Ovary (tissue), 9 donors: ENCODE measurements around the gene MAP1S. TPM values are rescaled to one million over a fixed set of nuclear protein-coding genes. Genes with fewer than 3 reads are reported as not detected.
"Not testable (repeated sequence)": the region's sequence is repeated elsewhere in the genome, so short reads cannot be mapped to it uniquely, and the experiment has no call there.

Experiments used
- DNase-seq, 5 donors: peaks; one replicate each; pipeline ENCODE4 v3.0.0-alpha.2; 2019 to 2020
- H3K27ac ChIP-seq, 2 donors: fragments of 200-600 bp; one replicate each; pipeline versions ENCODE4 v1.5.1 to v1.8.0; 2019 to 2022
- H3K27me3 ChIP-seq: fragments of 200-600 bp; one replicate; pipeline ENCODE4 v1.8.0; 2022
- H3K36me3 ChIP-seq: fragments of 200-600 bp; sonication (generic); one replicate; pipeline ENCODE4 v1.5.1; 2019
- H3K4me1 ChIP-seq: one replicate; pipeline ENCODE4 v1.8.1; 2013; ENCODE audit warnings: mild to moderate bottlenecking, moderate library complexity; ENCODE audit not compliant: insufficient read depth
- H3K4me3 ChIP-seq: fragments of 200-600 bp; sonication (generic); one replicate; pipeline ENCODE4 v1.5.1; 2017
- H3K9me3 ChIP-seq, 2 donors: fragments of 200-600 bp in 1 of 2; sonication (generic) in 1 of 2; one replicate each; pipeline versions ENCODE4 v1.5.1 to v1.8.1; 2013 to 2019; ENCODE audit warnings: mild to moderate bottlenecking in 1 of 2, moderate library complexity in 1 of 2
- EP300 ChIP-seq: sonication (generic); formaldehyde crosslinking; IDR thresholded peaks from one replicate; pipeline ENCODE4 v1.6.1; 2017; ENCODE audit warnings: antibody characterized with exemption
- POLR2A ChIP-seq: fragments of 450-650 bp; IDR thresholded peaks from one replicate; pipeline ENCODE4 v1.6.1; 2017; ENCODE audit warnings: antibody characterized with exemption, mild to moderate bottlenecking, moderate library complexity
- WGBS, 3 donors: extraction: QIAGEN DNeasy Blood & Tissue Kit in 1 of 3; methylation state at CpG; one replicate each; pipeline versions ENCODE4 v1.1.5 to v1.1.7; 2013 to 2017; 5-methylcytosine and 5-hydroxymethylcytosine counted together
- intact Hi-C, 4 donors: fragments of 100-400 bp; cut with DNase I; formaldehyde crosslinking; loops; one replicate each; pipeline versions ENCODE4 v1.11.0 to v1.15.1; 2022 to 2023
- polyA plus RNA-seq, 2 donors: library from polyadenylated mRNA; stranded (reverse); fragments of 200-250 nt in 1 of 2; fragments of 350-450 nt in 1 of 2; fragmentation: Illumina TruSeq in 1 of 2; extraction: RNeasy Lipid Tissue Mini Kit (QIAGEN cat#74804) in 1 of 2; gene quantifications; one replicate each; pipeline ENCODE4 v1.2.3, GENCODE V29; 2013 to 2014
- total RNA-seq, 7 donors: library from RNA; depleted of rRNA in 2 of 7; stranded (reverse); fragments of >200 nt in 2 of 7; fragmentation: NEBNext Ultra II Directional in 3 of 7; extraction: Animal tissue kit (Norgen Biotek cat#: 25700) in 3 of 7; gene quantifications; one replicate each; pipeline versions ENCODE4 v1.1.0 to v1.2.4, GENCODE V29; 2016 to 2023
- TF ChIP-seq, protein P1 (sequence below), 3 donors: fragments of 450-650 bp in 2 of 3; fragments of 200-600 bp in 1 of 3; IDR thresholded peaks; one replicate each; pipeline versions ENCODE4 v1.5.1 to v1.8.0; 2016 to 2022; ENCODE audit warnings: antibody characterized with exemption in 3 of 3, mild to moderate bottlenecking in 1 of 3
- donor health status: DM: no; HTN: no; CAD: no; lungs with moderate emphysema.
- donor health status: DM: no; HTN: no; CAD: no.
- donor health status: Bipolar disorder and iron deficiency.
- donor health status: DM: yes; HTN: yes; CAD: no.
- donor health status: DM: no; HTN: no; CAD: no.
- donor health status: DM: yes; HTN: yes; CAD: no.

MAP1S gene
- total and polyA plus RNA-seq, 9 donors: 5.0 to 76.8 (median 58.8) TPM

DNA sequence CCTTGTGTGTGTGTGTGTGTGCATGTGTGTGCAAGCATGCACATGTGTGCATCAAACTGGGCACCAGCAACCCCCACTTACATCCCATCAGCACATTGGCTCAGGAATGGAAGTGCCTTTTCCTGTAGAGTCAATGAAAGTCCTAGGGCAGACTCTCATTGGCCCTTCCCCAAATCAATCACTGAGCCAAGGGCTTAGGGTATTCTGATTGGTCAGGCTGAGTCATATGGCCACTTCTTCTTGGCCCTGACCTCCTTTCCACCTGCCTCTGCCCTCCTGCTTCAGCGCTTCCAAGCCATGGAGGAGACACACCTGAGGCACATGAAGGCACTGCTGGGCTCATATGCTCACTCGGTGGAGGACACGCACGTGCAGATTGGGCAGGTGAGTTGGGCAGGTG, 52.9 kb downstream of the MAP1S start:
- Histone ChIP-seq H3K36me3 (no peaks in the 10 kb centered on the region), H3K4me1 (peaks cover 3% of the 10 kb centered on the region), H3K9me3 (no peaks in the 10 kb centered on the region), H3K27me3 (no peaks in the 10 kb centered on the region), H3K4me3 (no peak overlapping the region), H3K27ac (no peak overlapping the region)
- DNase-seq: no peak
- WGBS, 3 donors: 92 to 97% (median 95%) methylated on average over 4 of the region's 4 CpGs
- intact Hi-C loops: no loop called here
- TF ChIP-seq, protein P1, sequence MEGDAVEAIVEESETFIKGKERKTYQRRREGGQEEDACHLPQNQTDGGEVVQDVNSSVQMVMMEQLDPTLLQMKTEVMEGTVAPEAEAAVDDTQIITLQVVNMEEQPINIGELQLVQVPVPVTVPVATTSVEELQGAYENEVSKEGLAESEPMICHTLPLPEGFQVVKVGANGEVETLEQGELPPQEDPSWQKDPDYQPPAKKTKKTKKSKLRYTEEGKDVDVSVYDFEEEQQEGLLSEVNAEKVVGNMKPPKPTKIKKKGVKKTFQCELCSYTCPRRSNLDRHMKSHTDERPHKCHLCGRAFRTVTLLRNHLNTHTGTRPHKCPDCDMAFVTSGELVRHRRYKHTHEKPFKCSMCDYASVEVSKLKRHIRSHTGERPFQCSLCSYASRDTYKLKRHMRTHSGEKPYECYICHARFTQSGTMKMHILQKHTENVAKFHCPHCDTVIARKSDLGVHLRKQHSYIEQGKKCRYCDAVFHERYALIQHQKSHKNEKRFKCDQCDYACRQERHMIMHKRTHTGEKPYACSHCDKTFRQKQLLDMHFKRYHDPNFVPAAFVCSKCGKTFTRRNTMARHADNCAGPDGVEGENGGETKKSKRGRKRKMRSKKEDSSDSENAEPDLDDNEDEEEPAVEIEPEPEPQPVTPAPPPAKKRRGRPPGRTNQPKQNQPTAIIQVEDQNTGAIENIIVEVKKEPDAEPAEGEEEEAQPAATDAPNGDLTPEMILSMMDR (IDR thresholded peaks at IDR 0.05): no peak
- TF ChIP-seq EP300: no peak
- no peak for TF ChIP-seq POLR2A

DNA sequence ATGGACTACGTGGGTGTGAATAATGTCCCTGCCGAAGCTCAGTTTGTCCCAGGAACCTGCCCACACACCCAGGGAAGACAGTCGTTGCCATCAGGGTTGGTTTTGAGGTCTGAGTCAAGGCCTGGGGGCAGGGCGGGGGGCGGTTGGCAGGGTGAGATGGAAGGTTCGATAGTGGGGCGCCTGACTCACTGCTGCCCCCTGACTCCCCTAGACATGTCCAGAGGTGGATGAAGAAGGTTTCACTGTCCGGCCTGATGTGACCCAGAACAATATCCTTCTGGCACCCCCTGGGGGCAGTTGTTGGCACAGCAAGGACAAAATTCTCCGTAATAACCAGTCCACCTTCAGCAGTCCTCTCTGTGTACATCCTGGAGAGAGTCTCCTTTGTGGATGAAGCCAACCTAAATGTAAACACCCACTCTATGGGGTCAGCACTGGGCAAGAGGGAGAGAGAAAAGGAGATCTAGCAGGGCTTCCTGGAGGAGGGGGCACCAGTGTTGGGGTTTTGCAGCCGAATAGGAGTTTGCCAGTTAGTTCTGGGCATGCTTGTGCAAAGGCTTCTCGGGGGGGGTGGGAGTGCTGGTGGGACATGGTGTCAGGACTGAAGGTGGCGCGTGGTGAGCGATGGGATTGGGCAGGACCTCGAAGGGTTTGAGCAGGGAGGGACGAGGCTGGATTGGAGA, 56.1 kb downstream of the MAP1S start:
- no peak for TF ChIP-seq POLR2A
- no peak for TF ChIP-seq EP300
- TF ChIP-seq, protein P1 (IDR thresholded peaks at IDR 0.05): peak in 1 of 3 donors; percentile 24
- no peaks in the 10 kb centered on the region for H3K9me3 ChIP-seq
- 42 to 63% (median 53%) methylated on average over 16 of the region's 16 CpGs for WGBS, 3 donors
- no peak for DNase-seq
- peaks cover 7% of the 10 kb centered on the region for H3K4me1 ChIP-seq
- H3K4me3 ChIP-seq: no peak overlapping the region
- no peaks in the 10 kb centered on the region for H3K27me3 ChIP-seq
- H3K27ac ChIP-seq: no peak overlapping the region
- no peaks in the 10 kb centered on the region for H3K36me3 ChIP-seq
- intact Hi-C loops: no loop called here

DNA sequence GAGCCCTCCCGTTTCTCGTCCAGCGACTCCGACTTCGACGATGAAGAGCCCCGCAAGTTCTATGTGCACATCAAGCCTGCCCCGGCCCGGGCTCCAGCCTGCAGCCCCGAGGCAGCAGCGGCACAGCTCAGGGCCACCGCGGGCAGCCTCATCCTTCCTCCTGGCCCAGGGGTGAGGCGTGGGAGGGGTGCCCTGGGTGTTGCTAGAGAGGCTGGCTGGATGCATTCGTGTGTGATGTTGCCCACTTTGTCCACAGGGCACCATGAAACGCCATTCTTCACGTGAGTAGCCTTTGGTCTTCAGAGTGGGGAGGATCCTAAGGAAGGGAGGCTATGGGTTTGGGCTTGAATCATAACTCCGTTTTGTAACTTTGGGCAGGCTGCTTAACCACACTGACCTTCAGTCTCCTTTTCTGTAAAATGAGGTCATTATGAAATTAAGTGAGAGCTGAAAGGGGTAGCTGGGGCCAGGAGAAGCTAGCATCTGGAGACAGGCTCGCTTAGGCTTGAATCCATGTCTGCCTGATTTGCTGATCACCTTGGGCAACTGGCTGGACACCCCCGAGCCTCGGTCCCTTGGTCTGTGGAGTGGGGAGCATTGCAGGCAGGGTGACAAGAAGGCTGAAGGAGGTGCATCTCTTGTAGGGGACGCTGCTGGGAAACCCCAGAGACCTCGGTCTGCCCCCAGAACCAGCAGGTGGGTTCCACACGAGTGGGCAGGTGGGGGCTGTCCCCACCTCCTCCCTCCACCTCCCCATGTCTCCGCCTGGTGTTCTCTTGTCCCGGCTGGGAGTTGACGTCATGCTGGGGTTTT, 56.9 kb downstream of the MAP1S start:
- TF ChIP-seq, protein P1 (IDR thresholded peaks at IDR 0.05): no peak
- TF ChIP-seq POLR2A (no peak), EP300 (no peak)
- no peaks in the 10 kb centered on the region for H3K27me3 ChIP-seq
- peaks cover 7% of the 10 kb centered on the region for H3K4me1 ChIP-seq
- no peaks in the 10 kb centered on the region for H3K36me3 ChIP-seq
- H3K4me3 ChIP-seq: no peak overlapping the region
- no peak for DNase-seq
- H3K27ac ChIP-seq: no peak overlapping the region
- intact Hi-C loops: no loop called here
- no peaks in the 10 kb centered on the region for H3K9me3 ChIP-seq
- WGBS, 3 donors: 29 to 46% (median 34%) methylated on average over 27 of the region's 27 CpGs

- H3K4me3 ChIP-seq, H3K27me3 ChIP-seq, H3K27ac ChIP-seq, H3K36me3 ChIP-seq, DNase-seq, H3K4me1 ChIP-seq, H3K9me3 ChIP-seq, intact Hi-C loops: not testable (repeated sequence)
- 73 to 79% (median 78%) methylated on average over 10 of the region's 10 CpGs for WGBS, 3 donors
Measured at GRCh38 chr19:17777840-17778239, 58.6 kb downstream of the MAP1S start.
